Measurements from ENCODE around the gene DNM3. TPM values are rescaled to one million over a fixed set of nuclear protein-coding genes. Genes with fewer than 3 reads are reported as not detected.

The DNM3 gene
- total and polyA plus RNA-seq, 4 donors = 2.1 to 16.3 (median 5.6) TPM

DNA sequence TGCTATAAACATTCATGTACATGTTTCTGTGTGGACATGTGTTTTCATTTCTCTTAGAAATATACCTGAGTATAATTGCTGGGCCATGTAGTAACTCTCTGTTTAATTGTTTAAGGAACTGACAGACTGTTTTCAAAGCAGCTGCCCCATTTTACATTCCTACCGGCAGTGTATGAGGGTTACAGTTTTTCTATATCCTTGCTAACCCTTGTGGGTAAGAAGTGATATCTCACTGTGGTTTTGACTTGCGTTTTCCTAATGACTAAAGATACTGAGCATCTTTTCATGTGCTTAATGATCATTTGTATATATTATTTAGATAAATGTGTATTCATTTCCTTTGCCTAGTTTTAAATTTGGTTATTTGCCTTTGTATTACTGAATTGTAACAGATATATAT, 81.7 kb downstream of the DNM3 start:
- no peak overlapping the region for H3K4me3 ChIP-seq
- H3K36me3 ChIP-seq (ENCODE audit: control insufficient read depth in 4 of 4, insufficient read depth in 4 of 4, low read length in 4 of 4) = no peaks in the 10 kb centered on the region
- H3K9me3 ChIP-seq (ENCODE audit: control insufficient read depth in 4 of 4, insufficient read depth in 3 of 4, low read length in 3 of 4) = no peaks in the 10 kb centered on the region
- no peak overlapping the region for H3K27ac ChIP-seq (ENCODE audit: low read depth in 1 of 2, low read length in 1 of 2)
- WGBS, 2 donors = 32 to 67% methylated on average over 2 of the region's 2 CpGs
- no peak overlapping the region for H3K9ac ChIP-seq (ENCODE audit: insufficient read depth in 1 of 2, low read length in 2 of 2)
- H3K27me3 ChIP-seq (ENCODE audit: control insufficient read depth in 3 of 3, insufficient read depth in 3 of 3, low read length in 2 of 3) = no peaks in the 10 kb centered on the region
- TF ChIP-seq, protein P1, sequence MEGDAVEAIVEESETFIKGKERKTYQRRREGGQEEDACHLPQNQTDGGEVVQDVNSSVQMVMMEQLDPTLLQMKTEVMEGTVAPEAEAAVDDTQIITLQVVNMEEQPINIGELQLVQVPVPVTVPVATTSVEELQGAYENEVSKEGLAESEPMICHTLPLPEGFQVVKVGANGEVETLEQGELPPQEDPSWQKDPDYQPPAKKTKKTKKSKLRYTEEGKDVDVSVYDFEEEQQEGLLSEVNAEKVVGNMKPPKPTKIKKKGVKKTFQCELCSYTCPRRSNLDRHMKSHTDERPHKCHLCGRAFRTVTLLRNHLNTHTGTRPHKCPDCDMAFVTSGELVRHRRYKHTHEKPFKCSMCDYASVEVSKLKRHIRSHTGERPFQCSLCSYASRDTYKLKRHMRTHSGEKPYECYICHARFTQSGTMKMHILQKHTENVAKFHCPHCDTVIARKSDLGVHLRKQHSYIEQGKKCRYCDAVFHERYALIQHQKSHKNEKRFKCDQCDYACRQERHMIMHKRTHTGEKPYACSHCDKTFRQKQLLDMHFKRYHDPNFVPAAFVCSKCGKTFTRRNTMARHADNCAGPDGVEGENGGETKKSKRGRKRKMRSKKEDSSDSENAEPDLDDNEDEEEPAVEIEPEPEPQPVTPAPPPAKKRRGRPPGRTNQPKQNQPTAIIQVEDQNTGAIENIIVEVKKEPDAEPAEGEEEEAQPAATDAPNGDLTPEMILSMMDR (IDR thresholded peaks at IDR 0.05; ENCODE audit: control extremely low read depth, extremely low read depth) = no peak
- DNase-seq (no peak), ATAC-seq (ENCODE audit: insufficient read depth, low FRiP score) (no peak)
- H3K4me1 ChIP-seq (ENCODE audit: control insufficient read depth in 5 of 5, insufficient read depth in 5 of 5, low read length in 5 of 5) = no peaks in the 10 kb centered on the region

DNA sequence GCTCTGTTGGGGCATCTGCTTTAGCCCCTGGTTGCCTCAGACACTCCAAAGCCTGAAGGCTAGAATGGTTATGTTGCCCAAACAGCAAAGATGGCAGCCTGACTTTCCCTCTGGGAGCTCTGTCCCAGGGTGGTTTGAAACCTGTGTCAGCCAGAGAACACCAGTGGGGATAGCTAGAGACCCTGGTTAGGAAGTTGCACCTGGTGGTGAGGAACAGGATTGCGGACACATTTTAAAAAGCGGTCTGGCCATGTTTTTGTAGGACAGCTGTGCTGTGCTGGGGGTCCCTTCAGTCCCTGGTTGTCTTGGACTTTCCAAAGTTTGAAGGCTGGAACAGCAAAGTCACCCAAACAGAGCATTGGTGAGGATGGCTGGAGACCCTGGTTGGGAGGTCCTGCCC, 87.8 kb downstream of the DNM3 start:
- WGBS, 2 donors = 98% methylated on average over 2 of the region's 2 CpGs
- H3K27me3 ChIP-seq (ENCODE audit: control insufficient read depth in 3 of 3, insufficient read depth in 3 of 3, low read length in 2 of 3) = no peaks in the 10 kb centered on the region
- peaks cover 0 to 3% (median 0%) of the 10 kb centered on the region in 4 donors for H3K9me3 ChIP-seq (ENCODE audit: control insufficient read depth in 4 of 4, insufficient read depth in 3 of 4, low read length in 3 of 4)
- TF ChIP-seq, protein P1 (IDR thresholded peaks at IDR 0.05; ENCODE audit: control extremely low read depth, extremely low read depth) = no peak
- DNase-seq (no peak), ATAC-seq (ENCODE audit: insufficient read depth, low FRiP score) (no peak)
- H3K4me3 ChIP-seq = no peak overlapping the region
- peaks cover 0 to 1% (median 0%) of the 10 kb centered on the region in 5 donors for H3K4me1 ChIP-seq (ENCODE audit: control insufficient read depth in 5 of 5, insufficient read depth in 5 of 5, low read length in 5 of 5)
- H3K36me3 ChIP-seq (ENCODE audit: control insufficient read depth in 4 of 4, insufficient read depth in 4 of 4, low read length in 4 of 4) = no peaks in the 10 kb centered on the region
- H3K27ac ChIP-seq (ENCODE audit: low read depth in 1 of 2, low read length in 1 of 2) = no peak overlapping the region
- no peak overlapping the region for H3K9ac ChIP-seq (ENCODE audit: insufficient read depth in 1 of 2, low read length in 2 of 2)

DNA sequence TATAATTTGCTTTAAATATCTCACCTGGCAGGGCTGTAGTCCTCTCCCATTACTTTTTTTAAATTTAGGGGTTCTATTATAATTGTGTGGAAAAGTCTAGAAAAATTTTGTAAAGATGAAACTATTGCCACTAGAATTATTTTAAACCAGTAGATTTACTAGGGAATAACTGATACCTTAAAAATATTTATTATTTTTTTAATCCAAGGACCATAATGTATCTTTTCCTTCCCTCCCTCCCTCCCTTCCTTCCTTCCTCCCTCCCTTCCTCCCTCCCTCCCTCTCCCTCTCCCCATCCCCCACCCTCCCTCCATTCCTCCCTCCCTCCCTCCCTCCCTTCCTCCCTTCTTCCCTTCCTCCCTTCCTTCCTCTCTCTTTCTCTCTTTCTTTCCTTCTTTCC, 90.5 kb downstream of the DNM3 start:
- Histone ChIP-seq H3K4me3 (no peak overlapping the region), H3K9ac (ENCODE audit: insufficient read depth in 1 of 2, low read length in 2 of 2) (no peak overlapping the region), H3K27me3 (ENCODE audit: control insufficient read depth in 3 of 3, insufficient read depth in 3 of 3, low read length in 2 of 3) (no peaks in the 10 kb centered on the region), H3K4me1 (ENCODE audit: control insufficient read depth in 5 of 5, insufficient read depth in 5 of 5, low read length in 5 of 5) (peaks cover 0 to 1% (median 0%) of the 10 kb centered on the region in 5 donors), H3K36me3 (ENCODE audit: control insufficient read depth in 4 of 4, insufficient read depth in 4 of 4, low read length in 4 of 4) (no peaks in the 10 kb centered on the region), H3K27ac (ENCODE audit: low read depth in 1 of 2, low read length in 1 of 2) (no peak overlapping the region), H3K9me3 (ENCODE audit: control insufficient read depth in 4 of 4, insufficient read depth in 3 of 4, low read length in 3 of 4) (peaks cover 0 to 3% (median 0%) of the 10 kb centered on the region in 4 donors)
- DNase-seq (no peak), ATAC-seq (ENCODE audit: insufficient read depth, low FRiP score) (no peak)
- TF ChIP-seq, protein P1 (IDR thresholded peaks at IDR 0.05; ENCODE audit: control extremely low read depth, extremely low read depth) = no peak

DNA sequence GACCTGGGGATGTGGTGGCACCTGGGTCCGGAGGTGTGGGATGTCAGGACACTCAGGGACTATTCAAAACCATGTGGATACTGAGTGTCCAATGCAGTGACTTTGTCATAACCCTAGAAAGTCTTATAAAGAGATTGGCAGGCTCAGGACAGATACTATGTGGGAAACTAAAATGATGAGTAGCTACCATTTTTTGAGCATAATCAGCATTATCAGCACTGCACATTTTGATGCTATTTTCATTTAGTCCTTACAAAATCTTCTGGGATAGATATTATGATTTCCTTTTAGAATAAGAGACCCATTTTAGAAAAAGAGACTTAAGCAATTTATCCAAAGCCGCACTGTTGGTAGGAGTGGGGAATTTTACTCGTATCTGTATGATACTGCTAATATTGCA, 93.4 kb downstream of the DNM3 start:
- 65 to 79% methylated on average over 3 of the region's 3 CpGs for WGBS, 2 donors
- peaks cover 0 to 1% (median 0%) of the 10 kb centered on the region in 5 donors for H3K4me1 ChIP-seq (ENCODE audit: control insufficient read depth in 5 of 5, insufficient read depth in 5 of 5, low read length in 5 of 5)
- no peak overlapping the region for H3K4me3 ChIP-seq
- H3K27ac ChIP-seq (ENCODE audit: low read depth in 1 of 2, low read length in 1 of 2) = no peak overlapping the region
- peaks cover 0 to under 1% (median 0%) of the 10 kb centered on the region in 4 donors for H3K9me3 ChIP-seq (ENCODE audit: control insufficient read depth in 4 of 4, insufficient read depth in 3 of 4, low read length in 3 of 4)
- no peak for ATAC-seq (ENCODE audit: insufficient read depth, low FRiP score)
- TF ChIP-seq, protein P1 (IDR thresholded peaks at IDR 0.05; ENCODE audit: control extremely low read depth, extremely low read depth) = no peak
- no peaks in the 10 kb centered on the region for H3K27me3 ChIP-seq (ENCODE audit: control insufficient read depth in 3 of 3, insufficient read depth in 3 of 3, low read length in 2 of 3)
- H3K36me3 ChIP-seq (ENCODE audit: control insufficient read depth in 4 of 4, insufficient read depth in 4 of 4, low read length in 4 of 4) = no peaks in the 10 kb centered on the region
- no peak overlapping the region for H3K9ac ChIP-seq (ENCODE audit: insufficient read depth in 1 of 2, low read length in 2 of 2)
- no peak for DNase-seq

Measured in lung (tissue), 12 donors.